Activated CD8-positive, alpha-beta memory T cell treated with anti-CD3 and anti-CD28 coated beads for 24 hours (primary cell): ENCODE data around the gene SPATA3.
A peak's percentile ranks its signal among the peaks of the same experiment; 100 is the strongest.
"Not testable (repeated sequence)": the region's sequence is repeated elsewhere in the genome, so short reads cannot be mapped to it uniquely, and the experiment has no call there.

Source experiments
- DNase-seq: peaks from one replicate; pipeline ENCODE4 v3.0.0-alpha.2; 2020

Gene SPATA3

DNA sequence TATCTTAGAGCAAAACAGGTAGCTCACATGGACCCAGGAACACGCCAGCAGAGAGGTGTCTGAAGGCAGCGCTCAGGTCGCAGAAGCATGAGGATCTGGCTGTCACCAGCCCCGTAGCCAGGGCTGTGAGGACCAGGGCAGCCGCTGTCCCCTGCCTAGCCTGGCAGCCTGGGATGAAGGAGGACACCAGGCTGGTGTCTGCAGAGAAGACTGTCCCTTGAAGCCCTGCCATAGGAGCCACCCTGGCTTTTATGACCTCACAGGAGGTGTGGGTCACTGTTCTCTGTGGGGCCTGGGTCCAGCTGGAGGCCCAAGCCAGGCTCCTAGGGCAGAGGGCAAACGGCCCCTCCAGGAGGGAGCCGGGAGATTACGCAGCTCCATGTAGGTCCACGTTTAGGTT, at the start of gene SPATA3:
Gene SPATA3, plus strand, starts transcription at position 301 of the 400 bp plus-strand sequence. CDS start 113 bp downstream, outside the sequence.
- no peak for DNase-seq

- peak; percentile 56 for DNase-seq
These were observed 49.3 kb upstream of the SPATA3 start for GRCh38 chr2:230946429-230947234.

- DNase-seq, result no peak
These were observed 48.7 kb upstream of the SPATA3 start for GRCh38 chr2:230947235-230947576.

DNA sequence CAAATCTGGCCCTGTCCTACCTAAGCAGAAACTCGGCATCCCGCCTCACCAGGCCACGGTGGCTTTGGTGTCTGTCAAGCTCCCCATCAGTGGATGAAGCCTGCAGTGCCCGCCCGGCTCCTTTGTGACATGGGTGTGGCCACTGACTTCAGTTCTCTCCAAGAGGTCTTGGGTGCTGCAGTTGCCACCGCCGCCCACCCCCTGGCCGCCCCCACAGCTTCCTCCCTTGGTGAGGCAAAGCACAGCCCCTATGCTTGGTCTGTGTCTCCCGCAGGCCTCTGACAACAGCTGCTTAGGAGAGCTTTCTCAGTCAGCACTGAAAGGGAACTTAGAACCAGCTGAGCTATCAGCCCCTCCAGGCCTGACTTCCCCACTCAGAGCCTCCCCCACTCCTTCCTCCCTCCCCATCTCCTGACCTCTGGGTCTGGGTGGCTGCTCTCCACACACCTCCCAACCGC, 48.0 kb upstream of the SPATA3 start:
- DNase-seq, result peak; percentile 63

- DNase-seq, result peak; percentile 57
These were observed 45.7 kb upstream of the SPATA3 start for GRCh38 chr2:230949966-230950873.

GRCh38 chr2:230950874-230951339, 45.0 kb upstream of the SPATA3 start:
- peak; percentile 56 for DNase-seq

DNA sequence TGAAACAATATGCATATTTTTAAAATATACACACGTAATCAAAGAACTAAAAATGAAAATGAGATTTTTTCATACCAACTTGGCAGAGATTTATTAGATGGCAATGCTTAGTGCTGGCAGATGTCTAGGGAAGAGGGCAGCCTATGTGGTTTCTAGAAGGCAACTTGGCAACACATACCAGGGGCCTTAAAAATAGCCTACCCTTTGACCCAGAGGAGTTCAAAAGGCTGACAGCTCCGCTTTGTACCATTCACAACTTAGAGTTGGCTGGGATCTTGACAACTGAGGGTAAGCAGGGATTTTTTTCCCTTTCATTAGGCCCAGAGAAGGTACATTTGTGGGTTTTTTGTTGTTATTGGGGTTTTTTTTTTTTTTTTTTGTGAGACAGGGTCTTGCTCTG, 44.5 kb upstream of the SPATA3 start:
- DNase-seq, result peak; percentile 35

DNA sequence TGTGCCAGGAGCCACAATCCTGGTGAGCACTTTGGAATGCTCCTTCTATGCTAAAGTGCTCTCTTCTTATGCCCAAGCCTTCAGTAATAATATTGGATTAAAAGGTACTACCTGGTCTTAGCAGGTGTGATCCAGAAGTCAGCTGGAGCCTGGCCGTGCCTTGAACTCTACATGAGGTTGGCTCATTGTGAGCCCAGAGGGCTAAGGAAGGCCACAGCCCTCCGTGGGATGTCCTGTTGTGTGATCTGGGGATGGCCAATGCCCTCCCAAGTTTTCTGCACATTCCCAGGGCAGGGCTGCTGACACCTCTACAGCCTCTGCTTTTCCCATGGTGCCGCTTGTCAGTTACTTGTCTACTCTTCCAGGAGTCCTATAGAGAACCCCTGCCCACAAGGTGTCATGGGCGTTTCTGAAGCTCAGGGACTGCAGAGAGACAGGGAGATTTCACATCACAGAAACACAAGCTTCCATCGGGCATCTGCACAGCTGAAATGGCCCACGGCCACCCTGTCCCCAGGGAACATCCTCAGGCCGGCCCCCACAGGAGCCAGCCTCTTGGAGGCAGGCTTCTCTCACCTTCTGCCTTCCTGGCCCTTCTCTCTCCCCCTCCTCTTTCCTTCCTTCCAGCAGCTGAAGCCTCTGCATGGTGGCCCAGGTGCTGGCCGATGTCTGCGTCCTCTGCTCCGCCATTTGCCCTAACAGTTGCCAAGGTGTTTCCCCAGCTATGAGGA, 43.5 kb upstream of the SPATA3 start:
- peak; percentile 53 for DNase-seq

GRCh38 chr2:230953845-230954244, 42.1 kb upstream of the SPATA3 start:
- DNase-seq, result peak; percentile 59

DNA sequence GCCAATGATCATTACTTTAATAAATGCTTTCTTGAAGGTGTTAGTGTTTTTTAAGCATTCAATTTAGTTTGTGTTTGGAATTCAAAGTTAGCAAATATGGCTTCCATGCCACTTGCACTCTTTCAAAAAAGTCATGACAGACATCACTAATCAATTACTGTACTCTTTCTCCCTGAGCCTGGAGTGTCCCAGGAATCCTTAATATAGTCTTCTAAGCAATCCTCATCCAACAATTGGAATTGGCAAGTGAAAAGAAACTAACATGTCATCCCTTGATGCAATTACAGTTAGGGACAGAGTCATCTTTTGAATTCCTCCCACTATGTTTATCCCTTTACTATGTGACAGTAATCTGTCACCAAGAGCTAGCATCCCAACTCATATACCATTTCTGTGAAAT, 41.2 kb upstream of the SPATA3 start:
- no peak for DNase-seq

DNA sequence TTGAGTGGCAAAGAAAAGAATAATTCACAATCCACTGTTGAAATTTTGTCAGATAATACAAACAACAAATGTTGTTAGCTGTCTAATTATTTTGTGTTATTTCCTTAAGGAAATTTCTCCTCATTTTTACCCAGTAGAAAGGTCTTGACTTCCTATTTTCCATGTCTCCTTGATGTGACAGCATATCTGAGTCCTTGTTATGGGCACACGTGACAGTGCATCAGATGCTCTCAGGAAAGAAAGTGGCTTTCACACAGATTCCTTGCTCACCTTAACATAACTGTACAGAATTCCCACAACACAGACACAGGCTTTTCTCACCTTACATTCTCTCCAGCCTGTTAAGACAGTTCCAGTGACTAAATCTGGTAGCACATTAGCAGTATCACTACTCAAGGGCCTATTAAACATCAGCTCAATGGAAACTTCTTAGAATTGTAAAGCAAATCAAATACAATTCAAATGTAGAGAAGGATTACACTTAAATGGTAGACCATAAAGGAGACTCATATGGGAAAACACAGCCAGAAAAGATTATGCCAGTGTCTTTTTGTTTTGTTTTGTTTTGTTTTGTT, 40.7 kb upstream of the SPATA3 start:
- peak; percentile 33 for DNase-seq

DNA sequence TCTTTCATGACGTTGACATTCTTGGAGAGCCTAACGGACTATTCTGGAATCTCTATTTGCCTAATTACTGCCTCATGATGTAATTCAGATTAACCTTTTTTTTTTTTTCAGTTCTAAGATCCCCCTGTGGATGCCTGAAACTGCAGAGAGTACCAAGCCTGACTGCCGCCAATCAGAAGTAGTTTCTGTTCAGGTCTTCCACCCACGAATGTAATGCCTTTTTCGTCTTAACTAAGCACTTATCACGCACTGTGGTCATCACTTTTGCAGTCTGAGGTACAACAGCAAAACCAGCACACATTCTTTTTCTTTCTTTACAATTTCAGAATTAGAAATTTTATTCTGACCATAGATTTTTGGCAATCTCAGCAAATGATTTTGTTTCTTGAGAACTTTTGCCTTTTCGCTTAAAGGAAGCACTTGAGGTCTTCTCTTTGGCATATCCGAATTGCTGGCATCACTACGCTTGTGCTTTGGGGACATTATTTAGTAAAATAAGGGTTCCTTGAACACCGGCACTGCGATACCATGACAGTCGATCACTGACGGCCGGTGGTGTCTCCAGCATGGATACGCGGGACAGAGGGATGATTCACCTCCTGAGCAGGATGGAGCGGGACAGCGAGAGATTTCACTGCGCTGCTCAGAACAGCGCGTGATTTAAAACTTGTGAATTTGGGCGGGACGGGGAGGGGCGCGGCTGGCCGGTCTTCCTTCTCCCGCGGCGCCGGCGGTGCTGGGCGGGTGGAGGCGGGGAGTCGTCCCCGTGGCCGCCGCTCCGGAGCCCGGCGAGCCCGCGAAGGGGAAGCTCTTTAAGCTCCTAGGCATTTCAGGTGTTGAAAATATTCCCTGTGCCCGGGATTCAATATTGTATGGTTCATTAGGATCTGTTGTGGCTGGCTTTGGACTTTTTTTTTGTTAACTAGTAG, 38.8 kb upstream of the SPATA3 start:
- peak; percentile 80 for DNase-seq

GRCh38 chr2:230957756-230958391, 38.0 kb upstream of the SPATA3 start:
- DNase-seq, result no peak

DNA sequence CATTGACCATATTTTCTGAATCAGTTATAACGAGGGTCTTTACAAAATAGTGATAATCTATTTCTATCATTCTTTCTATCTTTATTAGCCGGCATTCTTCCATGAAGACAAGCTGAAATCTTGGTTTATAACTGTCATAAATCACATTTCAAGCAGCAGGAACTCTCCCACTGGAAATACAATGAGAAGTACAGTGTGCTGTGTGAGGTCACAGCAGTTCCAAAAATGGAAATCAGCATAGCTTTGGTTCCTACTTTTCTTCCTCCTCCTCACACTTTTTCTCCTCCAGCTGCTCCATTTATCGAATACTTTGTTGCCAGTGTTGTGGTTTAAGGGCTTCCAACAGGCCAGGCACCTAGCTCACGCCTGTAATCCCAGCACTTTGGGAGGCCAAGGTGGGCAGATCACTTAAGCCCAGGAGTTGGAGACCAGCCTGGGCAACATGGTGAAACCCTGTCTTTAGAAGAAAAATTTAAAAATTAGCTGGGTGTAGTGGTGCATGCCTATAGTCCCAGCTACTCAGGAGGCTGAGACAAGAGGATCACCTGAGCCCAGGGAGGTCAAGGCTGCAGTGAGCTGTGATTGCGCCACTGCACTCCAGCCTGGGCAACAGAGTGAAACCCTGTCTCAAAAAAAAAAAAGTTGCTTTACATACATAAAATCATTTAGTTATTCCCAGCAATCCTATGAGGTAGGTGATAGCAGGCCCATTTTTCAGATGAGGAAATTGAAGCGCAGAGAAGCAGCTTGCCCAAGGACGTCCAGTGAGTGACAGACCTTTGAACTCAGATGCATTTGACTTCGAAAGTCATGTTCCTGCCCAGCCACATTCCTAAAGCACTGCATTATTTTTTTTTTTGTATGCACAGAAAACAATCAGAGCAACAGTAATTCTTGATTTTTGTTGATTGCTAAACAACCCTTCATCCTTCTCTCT, 36.8 kb upstream of the SPATA3 start:
- peak; percentile 43 for DNase-seq

GRCh38 chr2:230960026-230960425, 35.9 kb upstream of the SPATA3 start:
- peak; percentile 44 for DNase-seq

- peak; percentile 49 for DNase-seq
These were observed 34.8 kb upstream of the SPATA3 start for GRCh38 chr2:230961091-230961491.

GRCh38 chr2:230964136-230964730, 31.7 kb upstream of the SPATA3 start:
- peak; percentile 52 for DNase-seq

- no peak for DNase-seq
These were observed 28.8 kb upstream of the SPATA3 start for GRCh38 chr2:230967113-230967512.

DNA sequence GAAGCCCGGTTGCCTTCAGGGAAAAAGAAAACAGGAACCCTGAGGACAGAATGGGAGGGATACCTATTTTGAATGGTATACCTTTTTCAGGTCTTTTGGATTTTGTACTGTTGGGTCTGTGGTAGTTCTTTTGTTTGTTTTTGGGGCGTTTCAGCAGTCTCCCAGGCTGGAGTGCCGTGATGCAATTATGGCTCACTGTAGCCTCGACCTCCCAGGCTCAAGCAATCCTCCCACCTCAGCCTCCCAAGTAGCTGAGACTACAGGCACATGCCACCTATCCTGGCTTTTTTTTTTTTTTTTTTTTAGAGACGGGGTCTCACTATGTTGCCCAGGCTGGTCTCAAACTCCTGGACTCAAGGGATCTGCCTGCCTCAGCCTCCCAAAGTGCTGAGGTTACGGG, 27.6 kb upstream of the SPATA3 start:
- DNase-seq, result not testable (repeated sequence)
